ENCODE data around the gene KCND3.

KCND3 gene

GRCh38 chr1:111981090-111981489 lies 8.4 kb downstream of the KCND3 start:
- Histone ChIP-seq H3K4me3 (ENCODE audit: low read depth, low read length, poor library complexity, severe bottlenecking) (no peak overlapping the region), H2AFZ (ENCODE audit: low read length) (no peak overlapping the region), H3K9ac (ENCODE audit: low read length) (no peak overlapping the region), H3K9me2 (ENCODE audit: low read depth, low read length) (no peaks in the 10 kb centered on the region), H3F3A (ENCODE audit: insufficient read depth, low read length) (no peaks in the 10 kb centered on the region), H3K27ac (ENCODE audit: low read depth, low read length, poor library complexity, severe bottlenecking) (no peak overlapping the region), H3K4me1 (ENCODE audit: insufficient read depth, low read length, severe bottlenecking) (no peaks in the 10 kb centered on the region), H4K20me1 (ENCODE audit: insufficient read depth, low read length) (no peaks in the 10 kb centered on the region), H3K36me3 (ENCODE audit: insufficient read depth, low read length) (no peaks in the 10 kb centered on the region), H3K9me3 (ENCODE audit: low read length) (no peaks in the 10 kb centered on the region), H3K27me3 (ENCODE audit: insufficient read depth, low read length) (no peaks in the 10 kb centered on the region), H3K79me2 (ENCODE audit: insufficient read depth, low read length) (no peaks in the 10 kb centered on the region), H3K4me2 (ENCODE audit: low read length) (no peak overlapping the region)
- TF ChIP-seq CTCF (IDR thresholded peaks at IDR 0.05; ENCODE audit: low read length) (no peak), EZH2 (IDR thresholded peaks at IDR 0.05; ENCODE audit: borderline replicate concordance, low read length) (no peak)

DNA sequence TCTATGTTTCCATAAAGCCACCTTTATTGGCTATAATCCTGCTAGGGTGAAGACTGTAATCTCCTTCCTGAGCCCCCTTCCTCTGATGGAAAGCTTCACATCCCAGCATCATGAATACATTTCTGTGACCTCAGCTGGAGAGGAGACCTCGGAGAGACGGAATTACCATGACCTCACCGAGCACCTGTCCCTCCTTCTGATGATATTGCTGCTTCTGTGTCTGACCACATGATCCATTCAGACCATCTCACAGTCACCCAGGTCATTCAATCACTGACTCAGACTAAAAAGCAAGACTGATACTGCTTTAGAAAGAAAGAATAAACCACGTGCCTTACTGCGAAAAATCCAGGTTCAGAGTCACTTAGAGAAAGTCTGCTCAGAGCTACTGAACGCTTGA lies 8.8 kb downstream of the KCND3 start:
- no peaks in the 10 kb centered on the region for H3K27me3 ChIP-seq (ENCODE audit: insufficient read depth, low read length)
- H3K4me3 ChIP-seq (ENCODE audit: low read depth, low read length, poor library complexity, severe bottlenecking): no peak overlapping the region
- TF ChIP-seq CTCF (IDR thresholded peaks at IDR 0.05; ENCODE audit: low read length): no peak
- no peak for TF ChIP-seq EZH2 (IDR thresholded peaks at IDR 0.05; ENCODE audit: borderline replicate concordance, low read length)
- no peaks in the 10 kb centered on the region for H4K20me1 ChIP-seq (ENCODE audit: insufficient read depth, low read length)
- H3K27ac ChIP-seq (ENCODE audit: low read depth, low read length, poor library complexity, severe bottlenecking): no peak overlapping the region
- H3K9me2 ChIP-seq (ENCODE audit: low read depth, low read length): no peaks in the 10 kb centered on the region
- no peaks in the 10 kb centered on the region for H3K79me2 ChIP-seq (ENCODE audit: insufficient read depth, low read length)
- H3K4me1 ChIP-seq (ENCODE audit: insufficient read depth, low read length, severe bottlenecking): no peaks in the 10 kb centered on the region
- H3F3A ChIP-seq (ENCODE audit: insufficient read depth, low read length): no peaks in the 10 kb centered on the region
- H3K9ac ChIP-seq (ENCODE audit: low read length): no peak overlapping the region
- no peak overlapping the region for H2AFZ ChIP-seq (ENCODE audit: low read length)
- H3K9me3 ChIP-seq (ENCODE audit: low read length): no peaks in the 10 kb centered on the region
- no peaks in the 10 kb centered on the region for H3K36me3 ChIP-seq (ENCODE audit: insufficient read depth, low read length)
- no peak overlapping the region for H3K4me2 ChIP-seq (ENCODE audit: low read length)

DNA sequence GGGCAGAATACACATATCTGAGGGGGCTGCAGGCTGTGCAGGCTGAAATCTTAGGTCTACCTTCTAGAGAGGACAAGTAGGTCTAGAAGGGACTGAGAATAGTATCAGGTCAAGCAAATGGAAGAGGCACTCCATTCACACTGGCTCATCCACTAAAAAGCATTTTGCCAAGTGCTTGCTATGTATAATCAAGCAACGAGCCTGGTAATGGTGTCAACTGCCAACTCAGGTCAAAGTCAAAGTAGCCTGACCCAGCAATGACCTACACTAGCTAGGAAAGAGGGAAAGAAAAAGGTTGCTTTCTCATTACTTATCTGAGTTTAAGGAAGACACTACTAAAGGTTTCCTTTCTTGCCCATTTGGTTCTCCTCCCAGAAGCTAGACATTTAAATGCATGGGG lies 10.8 kb downstream of the KCND3 start:
- no peak overlapping the region for H3K4me3 ChIP-seq (ENCODE audit: low read depth, low read length, poor library complexity, severe bottlenecking)
- TF ChIP-seq CTCF (IDR thresholded peaks at IDR 0.05; ENCODE audit: low read length) (no peak), EZH2 (IDR thresholded peaks at IDR 0.05; ENCODE audit: borderline replicate concordance, low read length) (no peak)
- H3K9me3 ChIP-seq (ENCODE audit: low read length): no peaks in the 10 kb centered on the region
- H3K4me2 ChIP-seq (ENCODE audit: low read length): no peak overlapping the region
- H3K27me3 ChIP-seq (ENCODE audit: insufficient read depth, low read length): no peaks in the 10 kb centered on the region
- no peaks in the 10 kb centered on the region for H3K9me2 ChIP-seq (ENCODE audit: low read depth, low read length)
- H2AFZ ChIP-seq (ENCODE audit: low read length): no peak overlapping the region
- no peaks in the 10 kb centered on the region for H4K20me1 ChIP-seq (ENCODE audit: insufficient read depth, low read length)
- no peak overlapping the region for H3K27ac ChIP-seq (ENCODE audit: low read depth, low read length, poor library complexity, severe bottlenecking)
- H3K36me3 ChIP-seq (ENCODE audit: insufficient read depth, low read length): no peaks in the 10 kb centered on the region
- H3K79me2 ChIP-seq (ENCODE audit: insufficient read depth, low read length): no peaks in the 10 kb centered on the region
- no peaks in the 10 kb centered on the region for H3K4me1 ChIP-seq (ENCODE audit: insufficient read depth, low read length, severe bottlenecking)
- H3F3A ChIP-seq (ENCODE audit: insufficient read depth, low read length): no peaks in the 10 kb centered on the region
- H3K9ac ChIP-seq (ENCODE audit: low read length): no peak overlapping the region
